IMR-90 (cell line): ENCODE measurements around the gene IRF2. TPM values are rescaled to one million over a fixed set of nuclear protein-coding genes. Genes with fewer than 3 reads are reported as not detected.

Source experiments
- ATAC-seq: fragments of 200-7000 bp; cut with Tn5 transposase; 2 replicates; pipeline ENCODE4 v1.9.1; 2020; ENCODE audit warnings: low read depth, mild to moderate bottlenecking, moderate library complexity
- BruUV-seq: library from RNA; stranded (reverse); fragments of 400-500 nt; replicated peaks from 2 replicates; lab custom pipeline; 2021; lab: Mats Ljungman, UMichigan
- CTCF ChIA-PET: fragments of 300-600 bp; formaldehyde crosslinking; extraction: SDS; loops from one replicate; lab custom pipeline; 2021; ENCODE audit warnings: antibody characterized with exemption; lab: Yijun Ruan, JAX
- POLR2A ChIA-PET: fragments of 300-600 bp; sonication (Branson Sonifier 250); formaldehyde crosslinking; loops from one replicate; lab custom pipeline; 2022; ENCODE audit warnings: antibody characterized with exemption; ENCODE audit not compliant: unreplicated experiment; lab: Charles Lee
- DNase-seq: peaks from one replicate; pipeline ENCODE4 v3.0.0; 2013
- H2AFZ ChIP-seq: replicated peaks from 2 replicates; pipeline ENCODE3; 2013; ENCODE audit warnings: low read length, mild to moderate bottlenecking; ENCODE audit not compliant: poor library complexity
- H2AK5ac ChIP-seq: 2 replicates; pipeline ENCODE4 v1.6.1; 2013; ENCODE audit warnings: low read depth, low read length, inconsistent platforms
- H2AK9ac ChIP-seq: replicated peaks from 2 replicates; pipeline ENCODE3; 2013; ENCODE audit warnings: mild to moderate bottlenecking, low read depth, low read length, moderate library complexity; ENCODE audit not compliant: poor library complexity
- H2BK120ac ChIP-seq: 2 replicates; pipeline ENCODE4 v1.6.1; 2013; ENCODE audit warnings: low read depth, low read length, inconsistent platforms
- H2BK15ac ChIP-seq: 3 replicates; pipeline ENCODE4 v1.6.1; 2013; ENCODE audit warnings: low read depth, low read length, inconsistent platforms
- H2BK20ac ChIP-seq: 2 replicates; pipeline ENCODE4 v1.6.1; 2013; ENCODE audit warnings: low read depth, mild to moderate bottlenecking, inconsistent platforms, low read length, moderate library complexity
- H2BK5ac ChIP-seq: 2 replicates; pipeline ENCODE4 v1.6.1; 2013; ENCODE audit warnings: mild to moderate bottlenecking, low read depth, low read length, inconsistent platforms; ENCODE audit not compliant: poor library complexity, severe bottlenecking
- H3K14ac ChIP-seq: replicated peaks from 2 replicates; pipeline ENCODE4 v1.6.1; 2013; ENCODE audit warnings: low read depth, low read length, inconsistent platforms
- H3K18ac ChIP-seq: 2 replicates; pipeline ENCODE4 v1.6.1; 2013; ENCODE audit warnings: low read depth, low read length, control low read depth
- H3K23ac ChIP-seq: 2 replicates; pipeline ENCODE4 v1.6.1; 2013; ENCODE audit warnings: low read depth, low read length, inconsistent platforms
- H3K27ac ChIP-seq: 2 replicates; pipeline ENCODE4 v1.5.1; 2013; ENCODE audit warnings: mild to moderate bottlenecking, control low read depth, low read length; ENCODE audit not compliant: insufficient read depth
- H3K27me3 ChIP-seq: 2 replicates; pipeline ENCODE4 v1.6.1; 2013; ENCODE audit warnings: low read length; ENCODE audit not compliant: control insufficient read depth, insufficient read depth
- H3K36me3 ChIP-seq: 2 replicates; pipeline ENCODE4 v1.6.1; 2013; ENCODE audit warnings: low read length, mixed read lengths; ENCODE audit not compliant: control insufficient read depth, insufficient read depth
- H3K4ac ChIP-seq: 2 replicates; pipeline ENCODE4 v1.6.1; 2013; ENCODE audit warnings: low read depth, low read length, inconsistent platforms
- H3K4me1 ChIP-seq: 2 replicates; pipeline ENCODE4 v1.6.1; 2013; ENCODE audit warnings: low read length, mixed read lengths; ENCODE audit not compliant: control insufficient read depth, insufficient read depth
- H3K4me2 ChIP-seq: 2 replicates; pipeline ENCODE4 v1.6.1; 2013; ENCODE audit warnings: low read depth, mild to moderate bottlenecking, control low read depth, low read length, moderate library complexity
- H3K4me3 ChIP-seq: 2 replicates; pipeline ENCODE4 v1.5.1; 2013; ENCODE audit warnings: low read depth, mild to moderate bottlenecking, control low read depth, low read length, moderate library complexity; ENCODE audit not compliant: insufficient read depth
- H3K56ac ChIP-seq: 2 replicates; pipeline ENCODE4 v1.6.1; 2013; ENCODE audit warnings: low read length, inconsistent platforms; ENCODE audit not compliant: insufficient read depth; ENCODE audit errors: extremely low read depth
- H3K79me1 ChIP-seq, 2 experiments: 2 replicates each; pipeline ENCODE4 v1.6.1; 2013; ENCODE audit warnings: low read length in 2 of 2, inconsistent platforms in 1 of 2, low read depth in 1 of 2
- H3K9ac ChIP-seq: 2 replicates; pipeline ENCODE4 v1.6.1; 2013; ENCODE audit warnings: low read depth, low read length, control low read depth
- H3K9me1 ChIP-seq: 2 replicates; pipeline ENCODE4 v1.6.1; 2013; ENCODE audit warnings: low read length, inconsistent platforms; ENCODE audit not compliant: insufficient read depth
- H3K9me3 ChIP-seq: 2 replicates; pipeline ENCODE4 v1.6.1; 2013; ENCODE audit warnings: low read length; ENCODE audit not compliant: control insufficient read depth, insufficient read depth
- H4K20me1 ChIP-seq: 2 replicates; pipeline ENCODE4 v1.6.1; 2013; ENCODE audit warnings: low read length, inconsistent platforms; ENCODE audit not compliant: insufficient read depth
- H4K5ac ChIP-seq: 2 replicates; pipeline ENCODE4 v1.6.1; 2013; ENCODE audit warnings: mild to moderate bottlenecking, low read depth, low read length, control low read depth
- H4K8ac ChIP-seq, 2 experiments: 2 replicates each; pipeline ENCODE4 v1.6.1; 2013; ENCODE audit warnings: low read depth in 2 of 2, low read length in 2 of 2, control low read depth in 1 of 2, inconsistent platforms in 1 of 2
- H4K91ac ChIP-seq: 2 replicates; pipeline ENCODE4 v1.6.1; 2013; ENCODE audit warnings: low read depth, low read length, inconsistent platforms; ENCODE audit not compliant: insufficient read depth
- BHLHE40 ChIP-seq: fragments of 150-350 bp; IDR thresholded peaks from 2 replicates; pipeline ENCODE4 v1.6.1; 2016; ENCODE audit warnings: mild to moderate bottlenecking, low read depth, low read length
- CEBPB ChIP-seq: IDR thresholded peaks from 2 replicates; pipeline ENCODE4 v1.6.1; 2012; ENCODE audit warnings: low read depth, low read length, improper control_type of control experiment
- MAFK ChIP-seq: IDR thresholded peaks from 2 replicates; pipeline ENCODE4 v1.6.1; 2012; ENCODE audit warnings: low read depth, low read length, improper control_type of control experiment
- RAD21 ChIP-seq: IDR thresholded peaks from 2 replicates; pipeline ENCODE4 v1.6.1; 2012; ENCODE audit warnings: low read length, improper control_type of control experiment
- RCOR1 ChIP-seq: IDR thresholded peaks from 2 replicates; pipeline ENCODE4 v1.6.1; 2012; ENCODE audit warnings: mild to moderate bottlenecking, low read length, improper control_type of control experiment; ENCODE audit not compliant: insufficient replicate concordance
- RFX5 ChIP-seq: IDR thresholded peaks from 2 replicates; pipeline ENCODE4 v1.8.0; 2012; ENCODE audit warnings: low read depth, mild to moderate bottlenecking, low read length, moderate library complexity
- WGBS, 2 experiments: methylation state at CpG; one replicate each; pipeline versions ENCODE4 v1.1.5 to v1.1.7; 2013; ENCODE audit warnings: missing lambda C conversion rate in 2 of 2; ENCODE audit not compliant: insufficient read length in 1 of 2; ENCODE audit errors: extremely low coverage in 2 of 2; 5-methylcytosine and 5-hydroxymethylcytosine counted together
- dilution Hi-C: fragments of 300-500 bp; cut with HindIII; formaldehyde crosslinking; loops from one replicate; pipeline ENCODE4 v1.14.3; 2018; ENCODE audit warnings: low sequenced_read_pairs; ENCODE audit not compliant: unreplicated experiment
- in situ Hi-C: fragments of 300-500 bp; cut with MboI; formaldehyde crosslinking; loops from 3 replicates; pipeline ENCODE4 v1.14.3; 2019; ENCODE audit warnings: low sequenced_read_pairs, inconsistent platforms, mixed read lengths
- intact Hi-C: fragments of 100-400 bp; cut with micrococcal nuclease; formaldehyde crosslinking; loops from 2 replicates; pipeline ENCODE4 v1.10.0; 2022
- polyA plus RNA-seq, 3 experiments: library from polyadenylated mRNA; depleted of rRNA; stranded (reverse); fragments of >200 nt; gene quantifications; 2 replicates each; pipeline ENCODE4 v1.2.3, GENCODE V29; 2012; ENCODE audit warnings: low replicate concordance in 1 of 3
- total RNA-seq: library from RNA; depleted of rRNA; stranded (reverse); fragments of >200 nt; gene quantifications from 2 replicates; pipeline ENCODE4 v1.2.3, GENCODE V29; 2012

IRF2 gene
- total and polyA plus RNA-seq, 2 of the 4 experiments (the other 2 are of a cell fraction): 16.5 to 21.9 TPM

DNA sequence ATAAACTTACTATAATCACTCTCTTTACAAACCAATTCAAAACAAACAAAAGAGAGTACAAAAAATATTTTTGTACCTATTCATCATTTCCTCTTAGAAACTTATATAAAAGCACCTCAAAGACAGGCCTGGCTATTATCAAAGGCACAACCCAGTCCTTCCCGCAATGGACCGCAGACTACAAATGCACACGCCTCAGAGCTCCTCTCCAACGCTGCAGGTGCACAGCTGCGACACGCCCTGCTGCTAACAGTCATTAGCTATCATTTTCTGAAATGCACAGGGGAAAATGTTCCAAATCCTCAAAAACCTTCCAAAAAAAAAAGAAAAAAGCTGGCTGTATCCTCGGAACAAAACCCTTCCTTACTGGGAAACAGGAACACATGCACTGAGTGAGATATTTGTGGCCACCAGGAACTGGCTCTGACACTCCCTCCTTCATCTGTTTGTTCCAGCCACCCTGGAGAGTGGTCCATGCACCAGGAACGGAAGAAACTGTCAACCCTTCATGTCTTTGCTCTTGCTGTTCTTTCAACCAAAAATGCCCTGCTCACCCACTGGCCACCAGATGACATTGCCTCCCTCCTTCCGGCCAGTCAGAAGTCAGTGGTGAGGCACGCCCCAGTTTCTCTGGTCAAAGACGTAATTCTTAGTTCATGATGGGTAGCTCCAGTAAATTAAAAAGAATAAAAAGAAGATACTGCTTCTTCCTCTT lies 16.7 kb downstream of the IRF2 start (continued):
- no peak for TF ChIP-seq RAD21

DNA sequence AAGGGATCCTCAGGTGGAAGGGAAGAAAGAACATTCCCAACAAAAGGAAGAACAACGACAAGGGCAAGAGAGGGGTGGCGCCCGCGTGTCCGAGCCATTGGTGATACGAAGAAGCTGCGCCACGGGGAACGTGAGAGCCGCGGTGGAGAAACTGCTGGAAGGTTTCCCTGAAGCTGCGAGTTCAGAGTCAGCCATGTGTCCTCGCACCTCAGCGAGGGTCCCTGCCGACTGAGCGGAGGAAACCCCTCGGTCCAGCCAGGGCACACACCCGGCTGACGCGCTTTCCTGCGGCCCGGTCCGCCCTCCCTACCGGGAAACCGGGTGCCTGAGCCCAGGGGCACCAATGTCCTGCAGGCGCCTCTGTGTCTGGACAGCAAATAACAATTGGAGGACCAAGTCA lies 18.0 kb downstream of the IRF2 start:
- H3K23ac ChIP-seq: no peak overlapping the region
- POLR2A ChIA-PET: no interaction called here
- H3K9me1 ChIP-seq: peaks cover 16% of the 10 kb centered on the region; the same call in 1 of the 2 replicates
- no peak overlapping the region for H3K18ac ChIP-seq
- H2BK20ac ChIP-seq: no peak overlapping the region
- H2BK5ac ChIP-seq: no peak overlapping the region
- no peak overlapping the region for H2BK15ac ChIP-seq
- no peak overlapping the region for H3K14ac ChIP-seq
- dilution Hi-C loops: no loop called here
- peaks cover 16% of the 10 kb centered on the region for H3K4me1 ChIP-seq
- intact Hi-C loops: no loop called here
- no peaks in the 10 kb centered on the region for H3K27me3 ChIP-seq
- WGBS, 2 experiments: 96% methylated on average over 24 of the region's 26 CpGs; no CpG with 5 or more reads in 1 of the 2 experiments
- in situ Hi-C loops: no loop called here
- no peak overlapping the region for H3K9ac ChIP-seq
- CTCF ChIA-PET: no interaction called here
- H2AK5ac ChIP-seq: no peak overlapping the region
- no peak overlapping the region for H3K4ac ChIP-seq
- H3K4me2 ChIP-seq: no peak overlapping the region
- H3K4me3 ChIP-seq: no peak overlapping the region
- H3K79me1 ChIP-seq: peaks cover 54 to 79% of the 10 kb centered on the region in 2 experiments
- no peak overlapping the region for H4K91ac ChIP-seq
- H4K20me1 ChIP-seq: peaks cover 23% of the 10 kb centered on the region; the same call in 1 of the 2 replicates
- no TSS peak for BruUV-seq
- peaks cover 6% of the 10 kb centered on the region; the same call in 1 of the 2 replicates for H3K36me3 ChIP-seq
- no peak overlapping the region for H4K8ac ChIP-seq
- H2BK120ac ChIP-seq: no peak overlapping the region
- H3K56ac ChIP-seq: no peak overlapping the region
- H2AFZ ChIP-seq: no peak overlapping the region
- H3K9me3 ChIP-seq: no peaks in the 10 kb centered on the region
- TF ChIP-seq MAFK: no peak
- no peak for TF ChIP-seq RFX5
- TF ChIP-seq RCOR1: no peak
- TF ChIP-seq BHLHE40: no peak
- TF ChIP-seq CEBPB: no peak
- no peak overlapping the region for H3K27ac ChIP-seq
- H2AK9ac ChIP-seq: no peak overlapping the region
- DNase-seq (no peak), ATAC-seq (no peak)
- no peak overlapping the region for H4K5ac ChIP-seq
